Central memory CD4-positive, alpha-beta T cell (primary cell): ENCODE results near the gene HK2.
"Not testable (repeated sequence)": the region's sequence is repeated elsewhere in the genome, so short reads cannot be mapped to it uniquely, and the experiment has no call there.

Experiments used
- DNase-seq: peaks from one replicate; pipeline ENCODE4 v3.0.0; 2022
- total RNA-seq, 3 experiments: gene quantifications; one replicate each; lab custom pipeline; 2026; lab: John Stamatoyannopoulos, UW

HK2 gene
- 22.2 to 199 (median 29.3) reads per million in 3 experiments for total RNA-seq

DNA sequence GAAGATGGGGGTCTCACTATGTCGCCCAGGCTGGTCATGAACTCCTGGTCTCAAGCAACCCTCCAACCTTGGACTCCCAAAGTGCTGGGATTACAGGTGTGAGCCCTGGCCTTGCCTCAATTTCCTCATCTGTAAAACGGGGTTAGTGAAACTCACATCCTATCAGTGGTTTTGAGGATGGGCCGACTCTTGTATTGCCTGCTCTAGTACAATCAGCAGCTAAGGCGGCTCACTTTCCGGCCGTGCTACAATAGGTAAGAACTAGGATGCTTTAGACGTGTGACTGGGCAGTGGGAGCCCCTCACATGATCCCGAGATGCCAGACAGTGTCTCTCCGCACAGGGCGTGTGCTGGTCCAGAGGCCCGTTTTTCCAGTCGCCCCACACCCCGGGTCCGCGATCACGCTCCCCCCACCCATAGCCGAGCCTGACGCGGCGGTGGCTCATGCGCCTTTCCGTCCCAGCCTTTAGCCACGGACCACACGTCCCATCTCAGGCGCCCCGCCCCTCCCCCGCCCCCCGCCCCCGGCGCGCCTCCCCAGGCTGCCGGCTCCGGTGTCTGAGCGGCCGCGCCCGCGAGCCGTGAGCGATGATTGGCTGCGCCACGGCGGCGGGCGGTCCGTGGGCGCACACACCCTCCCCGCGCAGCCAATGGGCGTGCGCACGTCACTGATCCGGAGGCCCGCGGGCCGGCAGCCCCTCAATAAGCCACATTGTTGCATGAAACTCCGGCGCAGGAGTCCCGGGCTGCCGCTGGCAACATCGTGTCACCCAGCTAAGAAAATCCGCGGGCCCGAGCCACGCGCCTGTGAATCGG lies at the start of gene HK2:
Gene HK2 (plus strand): TSS at position 710 of the 816 bp plus-strand sequence. CDS start 454 bp downstream, outside the sequence.
- peak; percentile 78 for DNase-seq

DNA sequence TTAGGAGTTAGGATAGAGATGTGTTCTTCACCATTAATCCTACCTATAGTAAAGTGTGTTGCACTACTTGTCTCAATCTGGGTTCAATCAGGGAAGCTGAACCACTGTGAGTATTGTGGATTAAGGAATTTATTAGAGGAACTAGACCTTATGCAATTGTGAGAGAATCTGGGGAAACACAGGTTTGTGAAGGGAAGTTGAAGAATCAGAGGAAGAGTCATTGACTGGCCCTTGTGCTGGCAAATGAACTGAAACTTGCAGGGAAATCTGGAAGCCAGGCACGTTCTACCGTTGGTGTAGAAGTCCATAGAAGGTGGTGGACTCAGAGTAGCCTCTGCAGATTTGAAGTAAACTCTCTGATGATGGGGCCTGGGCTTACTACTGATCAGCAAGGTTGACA lies 44.7 kb upstream of the HK2 start:
- no peak for DNase-seq

DNA sequence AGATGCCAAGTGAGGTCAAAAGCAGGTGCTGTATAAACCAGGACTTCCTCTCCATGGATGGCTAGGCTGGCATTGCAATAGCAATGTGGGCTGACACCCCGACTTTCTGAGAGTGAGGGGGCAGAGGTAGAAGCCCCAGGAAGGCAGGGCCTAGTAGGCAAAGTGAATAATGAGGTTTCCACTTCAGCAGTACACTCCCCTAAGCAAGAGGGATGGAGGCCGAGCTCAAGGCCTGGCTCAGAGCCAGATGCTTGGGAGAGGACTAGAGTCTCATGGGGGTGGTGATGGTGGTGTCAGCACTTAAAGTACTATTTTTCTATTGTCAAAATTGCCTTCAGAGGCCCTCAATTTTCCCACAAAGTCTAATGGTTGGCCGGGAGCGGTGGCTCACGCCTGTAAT lies 41.6 kb upstream of the HK2 start:
- DNase-seq: no peak

DNA sequence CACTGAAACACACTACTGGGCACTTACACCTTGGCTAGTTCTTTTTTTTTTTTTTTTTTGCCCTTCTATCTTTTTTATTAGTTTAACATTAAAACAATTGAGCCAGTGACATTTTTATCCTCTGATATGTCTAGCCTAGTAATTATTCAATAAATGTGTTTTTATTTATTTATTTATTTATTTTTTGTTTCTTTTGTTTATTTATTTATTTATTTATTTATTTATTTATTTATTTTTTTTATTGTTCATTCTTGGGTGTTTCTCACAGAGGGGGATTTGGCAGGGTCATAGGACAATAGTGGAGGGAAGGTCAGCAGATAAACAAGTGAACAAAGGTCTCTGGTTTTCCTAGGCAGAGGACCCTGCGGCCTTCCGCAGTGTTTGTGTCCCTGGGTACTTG lies 39.0 kb upstream of the HK2 start:
- not testable (repeated sequence) for DNase-seq

DNA sequence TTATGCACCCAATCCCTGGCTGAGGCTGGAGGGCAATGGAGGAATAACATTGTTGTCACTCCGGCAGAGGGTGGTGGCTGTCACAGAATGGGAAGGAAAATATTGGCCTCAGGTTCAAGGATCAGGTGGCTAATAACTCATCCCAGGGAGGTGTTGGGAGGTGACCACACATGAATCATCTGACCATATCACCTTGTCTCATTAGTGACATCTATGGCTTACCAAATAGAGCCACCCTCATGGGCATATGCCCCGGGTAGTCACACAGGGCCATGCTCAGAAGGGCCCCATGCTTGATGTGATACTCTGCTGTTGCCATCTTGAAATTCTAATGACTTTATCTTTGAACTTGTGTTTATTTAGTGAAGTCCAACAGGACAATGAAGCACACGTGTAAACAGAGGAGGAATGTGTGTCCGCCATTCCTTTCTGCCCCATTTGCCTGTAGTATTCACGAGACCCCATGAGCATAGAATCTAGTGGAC lies 27.5 kb upstream of the HK2 start:
- no peak for DNase-seq

DNA sequence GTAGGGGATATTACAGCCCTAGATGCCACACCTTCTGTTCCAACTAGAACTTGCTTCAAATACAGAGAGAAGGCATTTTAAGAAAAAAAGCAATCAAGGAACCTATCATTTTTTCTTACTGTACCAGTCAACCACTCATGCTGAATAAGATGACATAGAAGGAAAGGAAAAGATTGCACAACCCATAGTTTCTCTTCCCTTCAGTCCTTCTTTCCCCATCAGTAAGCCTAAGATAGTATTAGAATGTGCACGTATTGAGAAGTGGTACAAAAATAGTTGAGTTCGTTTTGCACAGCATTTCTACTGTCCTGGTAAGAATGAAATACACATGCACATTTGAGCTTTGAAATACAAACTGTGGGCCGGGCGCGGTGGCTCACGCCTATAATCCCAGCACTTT lies 27.0 kb upstream of the HK2 start:
- DNase-seq: no peak

DNA sequence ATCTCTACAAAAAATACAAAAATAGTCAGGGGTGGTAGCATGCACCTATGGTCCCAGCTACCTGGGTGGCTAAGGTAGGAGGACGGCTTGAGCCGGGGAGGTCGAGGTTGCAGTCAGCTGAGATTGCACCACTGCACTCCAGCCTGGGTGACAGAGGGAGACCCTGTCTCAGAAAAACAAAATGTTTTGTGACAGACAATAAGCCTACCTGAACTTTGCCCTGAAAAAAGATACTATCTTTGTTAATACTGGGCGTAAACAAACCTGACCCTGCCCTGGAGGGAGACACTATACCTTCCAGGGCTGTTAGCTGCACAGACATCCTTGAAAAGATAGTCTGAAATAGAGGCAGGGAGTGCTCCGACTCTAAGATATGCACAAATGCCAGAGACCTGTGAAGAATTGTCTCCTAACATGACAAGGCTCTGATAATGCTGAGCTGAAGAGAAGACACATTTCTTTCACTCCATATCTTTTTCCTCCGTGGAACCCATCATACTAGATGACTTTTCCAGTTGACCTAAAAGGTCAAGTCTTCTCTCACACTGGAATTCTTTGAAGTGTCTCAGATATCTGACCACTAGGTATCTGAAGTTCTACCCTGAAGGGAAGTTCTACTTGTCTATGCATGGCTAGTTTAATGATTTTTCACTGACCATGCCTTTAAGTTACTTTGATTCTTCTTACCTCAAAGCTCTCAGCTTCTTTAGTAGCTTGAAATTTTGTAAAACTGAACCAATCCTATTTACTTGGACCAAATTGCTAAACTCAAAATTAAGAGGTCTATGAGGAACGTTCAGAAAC lies 20.9 kb upstream of the HK2 start:
- DNase-seq: no peak

DNA sequence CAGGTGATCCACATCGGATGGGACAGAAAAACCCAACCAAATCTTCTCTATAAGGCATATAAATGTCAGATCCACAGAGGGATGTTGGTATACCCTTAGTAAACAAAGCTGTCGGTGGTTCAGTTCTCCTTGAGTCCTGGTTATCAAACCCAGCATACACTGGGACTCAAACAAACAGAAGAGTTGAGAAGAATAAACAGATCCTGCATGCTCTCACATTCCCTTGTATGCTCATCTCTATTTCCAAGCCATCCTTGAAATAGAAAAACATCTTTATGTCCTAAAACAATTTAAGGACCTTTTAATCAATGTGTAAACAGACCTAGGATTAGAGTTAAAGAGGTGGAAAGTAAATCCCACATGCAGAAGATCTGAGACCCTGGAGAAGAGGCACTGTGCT lies 19.8 kb upstream of the HK2 start:
- DNase-seq: no peak

DNA sequence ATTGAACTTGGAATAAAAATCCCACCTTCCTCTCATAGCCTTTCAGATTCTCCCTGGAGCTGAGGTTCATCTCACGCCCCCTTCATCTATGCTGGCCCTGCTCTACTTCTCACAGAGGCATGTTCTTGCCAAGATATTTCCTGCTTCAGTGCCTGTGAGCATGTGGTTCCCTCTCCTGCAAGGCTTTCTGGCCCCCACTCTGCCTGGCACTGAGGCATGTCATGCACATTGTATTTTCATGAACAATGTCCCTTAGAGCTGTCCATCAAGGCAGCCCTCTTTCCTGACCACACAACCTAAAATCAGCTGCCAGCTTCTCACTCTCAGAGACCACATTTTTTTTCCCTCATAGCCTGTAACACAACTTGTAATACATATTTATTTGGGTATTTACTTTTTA lies 18.0 kb upstream of the HK2 start:
- no peak for DNase-seq

DNA sequence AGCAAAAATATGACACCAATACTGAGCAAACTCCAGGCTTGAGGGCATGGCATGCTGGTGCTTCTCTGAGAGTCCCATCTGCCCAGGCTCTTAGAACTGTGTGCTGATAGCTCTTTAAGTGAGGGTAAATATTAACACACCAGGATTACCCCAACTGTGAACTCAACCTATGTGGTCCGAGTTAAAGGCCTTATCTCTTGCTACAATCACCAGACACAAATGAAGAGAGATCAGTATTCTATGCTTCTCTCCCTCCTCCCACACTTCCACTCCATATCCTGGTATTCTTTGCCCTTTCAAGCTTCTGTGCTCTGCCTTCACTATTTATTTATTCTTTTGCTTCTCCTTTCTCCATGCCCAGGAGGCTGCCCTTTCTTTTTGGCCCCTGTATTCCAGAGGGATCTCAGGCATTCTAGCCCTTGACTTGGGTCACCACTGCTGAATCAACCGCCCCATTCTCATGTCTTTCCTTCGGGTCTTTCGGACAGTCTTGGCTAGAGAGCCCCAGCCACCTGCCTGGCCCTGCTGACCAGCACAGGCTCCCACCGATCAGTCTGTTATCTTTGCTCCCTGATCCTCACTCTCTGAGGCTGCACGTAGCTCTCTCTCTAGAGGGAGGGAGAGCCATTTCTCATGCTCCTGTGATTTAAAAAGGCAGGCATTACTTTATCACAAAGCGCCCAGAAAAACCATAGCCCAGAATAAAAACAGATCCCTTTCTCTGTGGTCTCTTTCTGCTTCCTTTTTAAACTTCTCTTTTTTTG lies 17.2 kb upstream of the HK2 start:
- no peak for DNase-seq

DNA sequence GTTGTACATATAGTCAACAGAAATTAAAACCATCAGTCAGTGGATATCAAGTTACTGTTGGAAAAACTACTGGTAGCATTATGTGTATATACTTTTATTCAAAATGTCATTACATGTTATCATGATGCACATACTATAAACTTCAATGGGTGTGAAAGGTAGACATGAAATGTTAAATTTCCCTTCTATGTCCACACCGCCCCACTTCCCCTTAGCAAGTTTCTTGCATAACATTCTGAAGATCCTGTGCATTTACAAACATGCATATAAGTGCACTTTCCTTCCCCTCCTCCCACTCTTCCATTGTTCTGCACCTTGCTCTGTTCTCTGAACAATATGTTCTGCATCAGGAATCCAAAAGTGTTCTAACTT lies 16.6 kb upstream of the HK2 start:
- no peak for DNase-seq

DNA sequence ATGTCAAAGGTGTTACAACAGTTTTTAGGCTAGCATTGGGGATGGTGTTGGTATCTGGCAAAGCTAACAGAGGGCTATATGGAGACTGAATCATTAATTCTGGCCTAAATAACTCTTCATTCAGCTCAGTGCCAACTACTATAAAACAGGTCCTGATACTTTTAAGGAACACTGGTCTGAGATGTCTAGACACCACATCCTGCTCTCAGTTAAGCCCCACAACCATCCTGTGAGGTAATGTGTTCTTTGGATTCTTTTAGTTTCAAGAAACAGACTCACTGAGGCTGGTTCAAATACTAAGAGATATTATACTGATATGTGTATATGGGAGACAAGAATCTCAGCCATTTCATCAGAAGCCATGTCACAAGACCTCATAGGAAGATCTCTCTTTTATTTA lies 14.2 kb upstream of the HK2 start:
- DNase-seq: no peak

DNA sequence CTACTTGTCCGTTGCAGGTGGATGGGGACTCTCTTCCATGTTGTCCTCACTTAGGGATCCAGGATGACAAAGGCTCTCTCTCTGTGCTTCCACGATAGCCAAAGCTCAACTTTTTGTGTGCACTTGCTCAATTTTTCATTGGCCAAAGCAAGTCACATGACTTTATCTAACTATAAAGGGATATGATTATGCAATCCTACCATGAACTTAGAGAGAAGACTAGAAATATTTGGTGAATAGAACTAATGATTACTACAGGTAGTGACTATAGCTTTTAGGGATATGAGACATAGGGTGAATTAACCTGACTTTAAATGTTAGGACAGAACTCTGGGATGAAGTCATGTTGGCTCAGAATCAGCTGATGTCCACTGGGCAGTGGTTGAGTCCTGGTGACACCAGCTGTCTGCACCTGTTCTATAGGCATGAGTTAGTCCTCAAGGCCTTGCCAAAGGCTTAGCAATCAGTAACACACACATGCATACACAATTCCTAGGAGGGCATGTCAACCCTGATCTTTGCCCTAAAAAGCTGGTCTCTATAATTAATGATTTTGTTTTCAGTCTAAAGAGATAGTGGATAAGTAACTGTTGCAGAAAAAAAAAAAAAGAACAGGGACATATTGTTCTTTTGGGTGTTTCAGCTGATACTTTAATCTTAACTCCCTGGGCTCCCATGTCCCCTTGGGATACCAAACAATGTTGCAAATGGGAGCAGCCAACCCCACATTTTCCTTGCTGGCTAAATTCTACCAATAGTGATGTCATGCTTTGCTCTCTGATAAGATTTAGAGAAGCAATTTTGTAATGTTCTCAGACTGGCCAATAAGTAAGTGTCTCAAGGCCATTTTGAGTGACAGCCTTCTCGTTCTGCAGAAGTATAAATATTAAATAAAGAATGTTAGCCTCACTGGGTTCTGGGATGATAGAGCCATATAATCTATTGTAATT lies 12.5 kb upstream of the HK2 start:
- no peak for DNase-seq

DNA sequence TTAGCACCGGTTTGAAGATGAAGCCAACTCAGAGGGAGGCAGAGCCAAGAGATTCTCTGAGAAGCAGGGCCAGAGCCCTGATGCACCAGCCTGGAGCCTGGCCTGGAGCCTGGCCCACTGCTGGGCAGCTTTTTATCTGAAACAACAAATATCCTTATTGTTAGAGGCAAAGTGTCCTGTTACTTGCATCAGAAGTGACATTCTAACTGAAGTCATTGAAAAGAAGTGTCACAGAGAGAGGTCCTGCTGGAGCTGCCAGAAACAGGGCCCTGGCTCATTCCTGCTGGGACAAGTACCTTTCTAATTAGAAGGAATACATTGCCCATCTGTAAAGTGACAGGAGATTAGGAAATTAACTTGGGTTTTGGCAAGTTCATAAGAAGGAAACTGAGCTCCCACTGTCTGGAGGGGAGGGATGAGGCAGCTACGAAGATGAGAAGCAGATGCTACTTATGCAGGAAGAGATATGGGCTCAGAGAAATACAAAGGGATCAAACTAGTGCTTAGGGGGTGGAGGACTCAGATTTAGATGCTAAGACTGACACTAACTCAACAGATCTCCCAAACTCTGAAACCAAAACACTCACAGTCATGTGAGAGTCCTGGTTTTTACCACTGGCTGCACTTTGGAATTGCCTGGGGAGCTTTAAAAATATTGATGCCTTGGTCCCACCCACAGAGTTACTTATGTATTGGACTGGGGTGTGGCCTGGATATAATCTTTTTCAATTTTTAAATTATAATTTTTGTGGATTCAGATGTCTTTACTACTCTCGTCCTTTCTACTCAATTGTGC lies 11.0 kb upstream of the HK2 start:
- no peak for DNase-seq

DNA sequence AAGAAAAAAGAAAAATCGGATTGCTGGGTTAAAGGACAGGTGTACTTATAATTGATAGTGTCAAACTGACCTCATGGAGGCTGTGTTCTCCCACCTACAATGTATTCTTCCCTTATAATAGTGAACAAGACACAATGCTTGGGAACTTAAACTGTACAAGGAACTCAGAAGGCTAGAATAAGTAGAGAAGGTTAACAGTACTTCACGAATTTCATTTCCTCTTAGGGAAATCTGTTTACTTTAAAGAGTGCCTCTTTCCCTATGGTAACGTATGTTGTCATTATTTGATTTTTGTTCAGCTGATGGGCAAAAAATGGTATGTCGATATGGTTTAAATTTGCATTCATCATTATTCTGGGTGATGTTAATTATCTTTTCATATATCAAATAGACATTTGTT lies 9.2 kb upstream of the HK2 start:
- DNase-seq: no peak

DNA sequence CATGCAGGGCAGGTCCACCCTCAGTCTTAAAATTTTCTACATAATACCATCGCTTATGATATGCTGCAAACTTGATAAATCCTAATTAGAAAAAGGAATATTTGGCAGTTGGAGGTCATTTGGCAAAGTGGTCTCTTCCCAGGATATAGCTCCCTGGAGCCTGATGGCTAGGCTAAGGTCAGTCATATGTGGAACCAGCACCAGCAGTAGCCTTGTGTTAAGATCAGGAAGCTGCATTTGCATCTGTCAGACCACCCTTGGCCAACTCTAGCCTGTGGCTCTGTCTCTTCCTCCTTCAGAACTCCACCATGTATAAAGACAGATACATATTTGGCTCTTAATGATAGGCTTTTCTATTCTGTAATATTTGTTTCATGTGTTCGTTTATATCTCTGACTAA lies 5.4 kb upstream of the HK2 start:
- no peak for DNase-seq

DNA sequence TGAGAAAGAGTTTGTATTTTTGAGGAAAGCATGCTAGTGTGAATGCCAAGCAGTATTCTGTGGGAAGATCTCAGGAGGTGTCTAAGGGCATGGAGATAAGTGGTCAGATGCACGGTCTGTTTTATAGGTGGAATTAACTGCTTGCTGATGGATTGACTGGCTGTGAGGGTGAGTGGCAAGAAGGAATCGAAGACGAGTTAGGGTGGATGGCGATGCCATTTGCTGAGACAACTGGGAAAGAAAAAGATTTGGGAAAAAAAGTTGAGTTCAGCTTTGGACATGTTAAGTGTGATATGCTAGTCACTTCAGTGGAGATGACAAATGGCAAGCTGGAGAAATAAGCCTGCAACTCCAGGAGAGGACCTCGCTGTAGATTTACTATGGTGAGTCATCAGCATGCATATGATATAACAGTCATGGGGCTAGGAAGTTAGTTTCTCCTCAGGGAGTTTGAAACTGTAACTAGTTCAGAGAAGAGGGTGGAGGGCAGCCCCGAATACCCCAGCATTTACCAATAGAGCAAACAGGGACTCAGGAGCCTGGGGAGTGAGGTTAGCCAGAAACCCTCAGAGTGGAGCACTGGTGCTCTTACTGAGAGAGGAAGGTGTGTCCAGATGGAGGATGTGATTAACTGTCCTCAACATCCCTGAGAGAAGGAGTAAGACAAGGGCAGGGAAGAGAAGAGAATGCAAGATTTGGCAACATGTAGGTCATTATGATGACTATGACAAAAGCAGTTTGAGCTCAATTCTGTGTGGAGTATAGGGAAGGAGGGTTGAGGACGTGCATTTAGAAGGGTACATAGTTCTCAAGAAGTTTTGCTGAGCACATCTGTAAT lies 2.0 kb upstream of the HK2 start:
- no peak for DNase-seq

DNA sequence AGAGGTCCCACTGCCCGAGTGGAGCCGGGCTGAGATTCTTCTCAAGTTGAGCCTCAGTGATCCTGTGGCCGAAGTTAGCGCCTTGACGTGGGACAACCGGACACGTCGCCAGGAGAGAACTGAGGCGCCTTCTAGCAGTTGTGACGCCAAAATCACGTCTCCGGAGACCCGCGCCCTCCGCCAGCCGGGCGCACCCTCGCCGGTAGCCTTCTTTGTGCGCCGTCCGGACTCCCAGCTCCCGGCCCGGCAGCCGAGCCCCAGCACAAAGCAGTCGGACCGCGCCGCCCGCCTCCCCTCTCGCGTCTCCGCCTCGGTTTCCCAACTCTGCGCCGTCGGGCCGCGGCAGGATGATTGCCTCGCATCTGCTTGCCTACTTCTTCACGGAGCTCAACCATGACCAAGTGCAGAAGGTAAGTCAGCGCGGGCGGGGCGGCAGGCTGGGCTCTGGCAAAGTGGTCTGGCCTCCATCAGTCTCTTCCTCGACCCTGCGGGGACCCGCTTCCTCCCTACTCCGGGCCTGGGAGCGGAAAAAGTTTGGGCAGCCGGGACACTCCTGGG lies 386 bp downstream of the HK2 start:
- peak; percentile 24 for DNase-seq

DNA sequence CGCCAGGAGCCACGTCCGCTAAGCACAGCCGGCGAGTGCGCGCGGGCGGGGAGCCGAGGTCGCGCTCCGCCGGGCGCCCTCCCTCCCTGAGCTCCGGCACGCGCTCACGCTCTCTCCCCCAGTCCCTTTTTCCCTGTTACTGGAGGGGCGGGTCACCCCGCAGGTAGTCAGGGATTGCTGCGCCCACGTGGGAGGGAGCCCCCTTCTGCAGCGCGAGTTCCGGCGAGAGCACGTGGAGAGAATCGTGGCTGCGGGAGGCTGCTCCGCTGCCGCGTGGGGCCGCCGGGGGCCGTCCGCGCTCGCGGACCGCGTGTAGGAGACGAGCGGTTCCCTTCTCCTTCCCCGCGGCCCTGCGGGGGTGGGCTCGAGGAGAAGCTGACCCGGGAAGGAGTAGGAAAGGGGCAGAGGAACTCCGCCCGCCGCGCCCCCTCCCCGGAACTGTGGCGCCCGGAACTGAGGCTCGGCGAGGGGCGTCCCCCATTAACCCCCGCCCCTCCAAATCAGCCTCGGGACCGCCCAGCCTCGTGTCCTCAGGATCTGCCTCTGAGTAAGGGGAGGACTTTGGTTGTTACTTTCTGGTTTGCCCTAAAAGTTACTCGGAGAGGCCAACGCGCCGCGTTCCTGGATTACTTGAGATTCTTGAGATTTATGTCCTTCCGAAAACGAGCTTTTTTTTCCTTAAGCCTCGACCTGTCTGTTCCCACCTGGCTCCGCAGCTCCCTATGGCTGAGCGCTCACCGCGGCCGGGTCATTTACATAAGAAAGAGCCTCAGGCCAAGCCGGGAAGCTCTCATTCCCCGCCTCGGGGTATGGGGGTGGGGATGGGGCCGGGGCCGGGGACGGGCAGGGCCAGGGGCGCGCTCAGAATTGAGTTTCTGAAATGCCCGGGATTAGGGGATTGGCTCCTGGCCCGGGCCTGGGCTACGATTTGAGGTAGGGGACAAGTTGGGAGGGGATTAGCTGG lies 1.1 kb downstream of the HK2 start:
- peak; percentile 44 for DNase-seq
